GM13977 (cell line): ENCODE results near the gene LTBP1.

Source experiments
- DNase-seq: peaks from one replicate; pipeline ENCODE4 v3.0.0; 2012; ENCODE audit warnings: low spot score
- in situ Hi-C: fragments of 300-500 bp; cut with MboI; formaldehyde crosslinking; loops from one replicate; pipeline ENCODE4 v1.12.0; 2022; ENCODE audit warnings: low sequenced_read_pairs, low pct_unique_long_range_greater_than_20kb, mixed read lengths, inconsistent platforms; ENCODE audit not compliant: unreplicated experiment
- TF ChIP-seq, protein P1 (sequence below): IDR thresholded peaks from 2 replicates; pipeline ENCODE4 v1.5.1; 2012; ENCODE audit warnings: mild to moderate bottlenecking, control low read depth; ENCODE audit not compliant: insufficient read depth; ENCODE audit errors: extremely low read depth, missing control alignments

The LTBP1 gene

GRCh38 chr2:33264766-33265165 lies 318.0 kb downstream of the LTBP1 start:
- TF ChIP-seq, protein P1, sequence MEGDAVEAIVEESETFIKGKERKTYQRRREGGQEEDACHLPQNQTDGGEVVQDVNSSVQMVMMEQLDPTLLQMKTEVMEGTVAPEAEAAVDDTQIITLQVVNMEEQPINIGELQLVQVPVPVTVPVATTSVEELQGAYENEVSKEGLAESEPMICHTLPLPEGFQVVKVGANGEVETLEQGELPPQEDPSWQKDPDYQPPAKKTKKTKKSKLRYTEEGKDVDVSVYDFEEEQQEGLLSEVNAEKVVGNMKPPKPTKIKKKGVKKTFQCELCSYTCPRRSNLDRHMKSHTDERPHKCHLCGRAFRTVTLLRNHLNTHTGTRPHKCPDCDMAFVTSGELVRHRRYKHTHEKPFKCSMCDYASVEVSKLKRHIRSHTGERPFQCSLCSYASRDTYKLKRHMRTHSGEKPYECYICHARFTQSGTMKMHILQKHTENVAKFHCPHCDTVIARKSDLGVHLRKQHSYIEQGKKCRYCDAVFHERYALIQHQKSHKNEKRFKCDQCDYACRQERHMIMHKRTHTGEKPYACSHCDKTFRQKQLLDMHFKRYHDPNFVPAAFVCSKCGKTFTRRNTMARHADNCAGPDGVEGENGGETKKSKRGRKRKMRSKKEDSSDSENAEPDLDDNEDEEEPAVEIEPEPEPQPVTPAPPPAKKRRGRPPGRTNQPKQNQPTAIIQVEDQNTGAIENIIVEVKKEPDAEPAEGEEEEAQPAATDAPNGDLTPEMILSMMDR, result no peak
- DNase-seq, result no peak
- in situ Hi-C loops, result no loop called here

DNA sequence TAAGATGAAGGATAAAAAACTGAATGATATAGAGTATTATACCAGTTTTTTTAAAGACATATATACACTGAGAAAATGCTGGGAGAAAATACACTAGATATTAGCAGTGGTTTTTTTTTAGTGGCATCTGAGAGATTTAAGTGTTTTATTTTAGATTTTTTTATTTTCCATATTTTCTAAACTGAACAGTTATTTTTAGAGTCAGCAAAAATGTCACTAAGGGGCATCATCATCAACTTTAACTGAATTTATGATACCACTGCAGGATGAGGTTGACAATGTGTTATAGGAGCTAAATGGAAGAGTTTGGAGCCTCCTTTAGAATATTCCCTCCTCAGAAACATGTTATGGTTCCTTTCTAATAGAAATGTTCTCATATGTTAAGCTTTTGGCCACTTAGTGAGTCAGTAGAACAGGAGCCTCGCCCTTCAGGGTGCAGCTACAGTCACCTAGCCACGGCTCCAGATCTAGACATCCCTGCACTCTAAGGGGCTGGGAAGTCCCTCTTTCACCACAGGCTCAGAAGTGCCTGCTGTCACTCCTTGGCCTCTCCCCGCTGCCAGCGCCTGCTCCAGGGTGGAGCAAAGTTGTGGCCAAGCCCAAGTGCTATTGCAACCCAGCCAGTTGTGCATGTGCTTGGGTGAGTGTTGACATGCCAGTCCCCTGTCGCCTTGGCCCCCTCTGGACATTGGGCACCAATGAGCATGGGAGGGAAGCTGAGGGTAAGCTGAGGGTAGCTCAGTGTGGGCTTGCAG lies 319.0 kb downstream of the LTBP1 start:
- in situ Hi-C loops, result no loop called here
- TF ChIP-seq, protein P1, result no peak
- no peak for DNase-seq

GRCh38 chr2:33266467-33266866 lies 319.7 kb downstream of the LTBP1 start:
- TF ChIP-seq, protein P1, result no peak
- in situ Hi-C loops, result no loop called here
- no peak for DNase-seq

- TF ChIP-seq, protein P1, result no peak
- no peak for DNase-seq
- in situ Hi-C loops, result no loop called here
Measured at GRCh38 chr2:33267043-33267442, 320.3 kb downstream of the LTBP1 start.

DNA sequence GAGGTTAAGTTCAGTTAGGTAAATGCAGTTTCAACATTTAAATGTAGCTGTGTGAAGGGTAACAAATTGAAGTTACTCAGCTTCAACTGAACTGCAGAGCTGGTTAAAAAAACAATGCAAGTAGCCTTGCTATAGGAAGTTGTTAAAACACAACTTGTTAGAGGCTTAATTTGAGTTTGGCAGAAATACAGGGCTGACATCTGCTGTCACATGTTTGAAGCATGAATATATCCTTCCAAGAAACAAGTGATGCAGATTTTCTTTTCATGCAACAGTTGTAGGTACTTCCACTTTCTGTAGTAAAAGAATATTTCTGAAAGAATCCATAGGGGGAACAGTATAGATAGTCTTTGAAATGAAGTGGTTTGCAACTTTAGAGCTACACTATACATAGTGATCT lies 321.0 kb downstream of the LTBP1 start:
- in situ Hi-C loops, result no loop called here
- DNase-seq, result no peak
- TF ChIP-seq, protein P1, result no peak

GRCh38 chr2:33268246-33268831 lies 321.6 kb downstream of the LTBP1 start:
- in situ Hi-C loops, result no loop called here
- DNase-seq, result no peak
- TF ChIP-seq, protein P1, result no peak
